GM19043 (cell line): ENCODE results near the gene DAND5.

Experiments used
- ATAC-seq: cut with Tn5 transposase; IDR thresholded peaks from one replicate; pipeline ENCODE4 v1.9.1; 2021; ENCODE audit warnings: low read depth; ENCODE audit not compliant: unreplicated experiment

DAND5 gene, protein sequence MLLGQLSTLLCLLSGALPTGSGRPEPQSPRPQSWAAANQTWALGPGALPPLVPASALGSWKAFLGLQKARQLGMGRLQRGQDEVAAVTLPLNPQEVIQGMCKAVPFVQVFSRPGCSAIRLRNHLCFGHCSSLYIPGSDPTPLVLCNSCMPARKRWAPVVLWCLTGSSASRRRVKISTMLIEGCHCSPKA

DNA sequence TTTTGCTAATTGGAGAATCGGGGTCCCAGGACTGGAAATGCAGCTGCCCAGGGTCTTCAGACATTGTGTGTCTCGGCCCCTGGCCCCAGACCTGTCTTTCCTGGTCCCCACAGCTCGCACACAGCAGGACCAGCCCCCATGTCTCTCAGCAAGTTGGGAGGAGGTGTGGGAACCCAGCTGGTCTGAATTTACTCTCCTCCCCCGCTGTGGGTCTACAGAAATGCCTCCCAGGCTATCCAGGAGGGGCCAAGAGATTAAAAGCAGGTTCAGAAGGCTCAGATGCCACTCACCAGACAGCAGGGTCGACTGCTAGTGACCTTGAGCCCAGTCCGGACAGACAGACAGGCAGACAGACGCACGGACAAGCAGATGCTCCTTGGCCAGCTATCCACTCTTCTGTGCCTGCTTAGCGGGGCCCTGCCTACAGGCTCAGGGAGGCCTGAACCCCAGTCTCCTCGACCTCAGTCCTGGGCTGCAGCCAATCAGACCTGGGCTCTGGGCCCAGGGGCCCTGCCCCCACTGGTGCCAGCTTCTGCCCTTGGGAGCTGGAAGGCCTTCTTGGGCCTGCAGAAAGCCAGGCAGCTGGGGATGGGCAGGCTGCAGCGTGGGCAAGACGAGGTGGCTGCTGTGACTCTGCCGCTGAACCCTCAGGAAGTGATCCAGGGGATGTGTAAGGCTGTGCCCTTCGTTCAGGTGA is at the start of gene DAND5:
Gene DAND5, plus strand, starts transcription at position 285 of the 697 bp plus-strand sequence. Its CDS starts 85 bp downstream, at position 370.
- no peak for ATAC-seq

DNA sequence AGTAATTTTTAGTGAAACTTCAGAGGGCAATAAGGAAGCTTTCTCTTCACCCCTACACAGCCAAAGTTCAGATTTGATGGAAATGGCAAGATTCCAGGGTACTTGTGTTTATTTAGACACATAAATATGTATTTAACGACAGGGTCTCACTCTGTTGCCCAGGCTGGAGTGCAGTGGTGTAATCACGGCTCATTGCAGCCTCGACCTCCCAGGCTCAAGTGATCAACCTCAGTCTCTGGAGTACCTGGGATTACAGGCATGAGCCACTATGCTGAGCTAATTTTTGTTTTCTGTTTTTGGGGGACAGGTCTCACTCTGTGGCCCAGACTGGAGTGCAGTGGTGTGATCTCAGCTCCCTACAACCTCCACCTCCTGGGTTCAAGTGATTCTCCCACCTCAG is 48.3 kb upstream of the DAND5 start:
- no peak for ATAC-seq

DNA sequence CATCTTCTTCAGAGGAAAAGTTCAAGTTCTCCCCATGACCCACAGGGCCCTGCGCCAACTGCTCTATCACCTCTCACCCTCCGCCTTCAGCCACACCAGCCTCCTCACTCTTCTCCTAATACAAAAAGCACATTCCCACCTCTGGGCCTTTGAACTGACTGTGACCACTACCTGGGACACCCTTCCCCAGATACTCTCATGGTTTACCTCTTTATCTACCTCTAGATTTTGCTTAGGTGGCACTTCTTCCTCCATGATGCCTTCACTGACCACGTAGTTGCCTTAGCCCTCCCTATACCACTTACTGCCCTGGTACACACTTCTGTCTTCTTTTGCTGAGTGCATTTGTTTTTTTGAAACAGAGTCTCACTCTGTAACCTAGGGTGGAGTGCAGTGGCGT is 46.4 kb upstream of the DAND5 start:
- ATAC-seq = no peak

DNA sequence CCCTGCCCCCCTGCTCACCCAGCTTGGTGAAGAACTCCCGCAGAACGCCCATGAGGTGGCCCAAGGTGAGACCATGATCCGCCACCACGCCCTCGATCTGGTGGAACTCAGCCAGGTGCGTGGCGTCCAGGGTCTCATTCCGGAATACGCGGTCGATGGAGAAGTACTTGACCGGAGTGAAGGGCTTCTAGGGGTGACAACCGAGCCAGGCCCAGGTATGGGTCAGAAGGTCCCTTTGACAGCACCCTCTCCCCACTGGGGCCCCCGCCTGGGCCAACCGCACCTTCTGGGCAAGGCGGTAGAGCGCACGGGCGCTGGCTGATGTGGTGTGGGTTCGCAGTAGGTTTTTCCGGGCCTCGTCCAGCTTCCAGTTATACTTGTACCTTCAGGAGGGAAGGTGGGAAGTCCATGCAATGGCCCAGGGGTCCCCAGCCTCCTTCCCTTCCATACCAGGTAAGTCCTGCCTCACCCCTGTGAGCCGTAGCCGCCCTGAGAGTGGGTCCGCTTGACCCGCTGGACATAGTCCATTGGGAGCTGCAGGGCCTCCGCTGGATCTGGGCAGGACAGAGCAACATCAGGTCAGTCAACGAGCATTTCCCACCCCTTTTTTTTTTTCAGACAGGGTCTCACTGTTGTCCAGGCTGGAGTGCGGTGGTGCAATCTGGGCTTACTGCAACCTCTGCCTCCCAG is 44.6 kb upstream of the DAND5 start:
- ATAC-seq = no peak

DNA sequence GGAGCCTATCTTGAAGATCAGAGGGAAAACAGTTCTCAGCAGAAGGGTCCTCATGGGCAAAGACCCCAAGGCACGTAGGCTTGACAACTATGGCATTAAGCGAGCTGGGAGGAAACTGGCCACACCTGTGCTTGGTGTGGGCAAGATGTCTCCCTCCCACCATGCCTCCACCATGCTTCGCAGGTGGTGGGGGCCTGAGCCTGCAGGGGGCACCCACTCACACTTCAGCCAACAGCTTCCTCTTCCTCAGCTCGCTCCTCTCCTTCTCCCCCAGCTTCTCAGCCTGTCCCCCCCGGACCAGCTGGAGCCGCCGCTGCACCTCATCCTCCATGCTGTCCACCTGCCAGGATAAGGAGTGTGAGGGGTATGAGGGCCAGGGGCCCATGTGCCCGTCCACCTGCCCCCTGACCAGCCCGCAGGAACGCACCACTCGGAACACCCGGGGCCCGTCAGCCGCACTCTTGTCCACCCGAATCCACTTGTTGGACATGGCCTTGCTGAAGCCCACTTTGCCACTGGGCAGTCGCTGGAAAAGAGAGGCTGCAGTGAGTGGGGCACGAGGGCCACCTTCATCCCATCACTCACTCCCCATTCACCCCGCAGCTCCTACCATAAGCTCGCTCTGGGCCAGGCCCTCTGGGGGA is 39.3 kb upstream of the DAND5 start:
- no peak for ATAC-seq

DNA sequence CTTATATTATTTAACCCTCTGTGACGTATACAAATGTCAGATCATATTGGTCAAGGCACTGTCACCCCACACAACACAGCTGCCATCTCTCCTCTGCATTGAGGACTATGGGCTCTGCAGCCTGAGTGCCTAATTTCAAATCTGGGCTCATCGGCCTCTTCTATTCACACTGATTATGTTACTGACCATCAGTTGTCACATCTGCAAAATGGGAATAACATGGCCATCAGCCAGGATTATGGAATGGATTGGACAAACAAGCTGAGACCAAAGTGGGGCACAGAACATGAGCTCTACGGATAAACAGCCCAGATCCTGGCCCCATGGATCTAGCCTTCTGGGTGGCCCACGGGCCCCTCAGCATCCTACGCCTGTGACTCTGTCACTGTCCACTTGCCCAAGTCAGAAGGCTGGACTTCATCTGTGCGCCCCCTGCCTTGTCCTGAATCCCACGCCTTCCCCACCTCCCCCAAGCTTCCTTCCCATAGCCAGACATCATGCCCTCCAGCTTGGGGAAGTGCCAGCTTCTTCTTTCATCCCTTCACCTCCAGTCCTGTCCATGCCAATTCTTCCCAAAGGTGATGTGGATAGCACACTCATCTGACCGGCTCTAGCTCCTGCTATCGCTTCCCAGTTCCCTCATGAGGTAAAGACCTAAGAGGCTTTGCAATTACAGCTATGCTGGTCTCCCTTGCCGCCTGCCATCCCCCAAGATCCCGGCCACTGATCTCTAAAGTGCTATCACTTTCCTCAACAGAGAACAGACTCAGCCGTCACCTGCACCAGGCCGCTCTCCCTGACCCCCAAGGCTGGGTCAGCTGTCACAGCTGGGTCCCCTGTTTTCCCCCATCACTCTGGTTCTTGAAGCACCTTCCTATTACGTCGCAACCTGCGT is 36.7 kb upstream of the DAND5 start:
- no peak for ATAC-seq

DNA sequence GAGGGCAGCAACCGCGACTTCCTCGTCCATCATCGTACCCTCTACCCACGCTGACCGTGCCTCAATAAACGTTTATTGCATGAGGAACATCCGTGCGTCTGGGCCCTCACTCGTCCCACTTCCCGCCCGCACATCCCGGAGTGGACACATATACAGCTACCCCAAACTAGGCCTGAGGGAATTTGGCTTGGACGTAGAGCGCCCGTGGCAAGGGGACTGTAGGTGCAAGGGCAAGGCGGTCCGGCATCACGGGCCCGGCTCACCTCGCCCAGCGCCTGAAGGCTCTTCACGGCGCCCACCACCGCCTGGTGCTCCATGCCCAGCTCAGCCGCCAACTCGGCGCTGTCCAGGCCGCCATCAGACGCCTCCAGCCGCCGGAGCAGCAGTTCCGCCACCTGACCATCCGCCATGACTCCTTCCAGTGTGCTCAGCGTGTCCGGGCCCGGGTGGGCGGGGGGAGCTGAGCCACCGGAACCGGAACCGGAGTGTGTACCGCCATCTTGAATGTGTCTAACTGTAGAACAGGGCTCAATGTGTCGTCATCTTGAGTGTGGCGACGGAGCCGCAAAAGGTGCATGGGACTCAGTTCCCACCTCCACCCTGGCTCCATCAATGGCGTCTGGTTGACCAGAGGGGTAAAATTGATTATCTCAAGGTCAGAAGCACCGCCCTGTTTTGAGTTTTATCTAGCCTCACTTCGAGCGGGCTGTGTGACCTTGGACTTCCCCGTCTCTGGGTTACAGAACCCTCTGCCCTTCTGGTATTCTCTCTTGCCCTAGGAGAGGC is 35.9 kb upstream of the DAND5 start, which contains the start of gene FARSA:
Gene FARSA, minus strand, starts transcription at position 425 of the 786 bp plus-strand sequence. Its CDS starts 15 bp downstream, at position 410.
- ATAC-seq = no peak

DNA sequence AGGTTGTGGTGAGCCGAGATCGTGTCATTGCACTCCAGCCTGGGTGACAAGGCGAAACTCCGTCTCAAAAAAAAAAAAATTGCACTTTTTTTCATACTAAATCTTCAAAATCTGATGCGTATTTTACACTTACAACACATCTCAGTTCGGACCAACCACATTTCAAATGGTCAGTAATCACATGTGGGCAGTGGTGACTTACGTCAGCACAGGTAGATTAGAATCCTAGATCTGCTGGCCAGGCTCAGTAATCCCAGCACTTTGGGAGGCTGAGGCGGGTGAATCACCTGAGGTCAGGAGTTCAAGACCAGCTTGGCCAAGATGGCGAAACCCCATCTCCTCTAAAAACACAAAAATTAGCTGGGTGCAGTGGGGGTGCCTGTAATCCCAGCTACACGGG is 34.3 kb upstream of the DAND5 start:
- ATAC-seq = no peak

DNA sequence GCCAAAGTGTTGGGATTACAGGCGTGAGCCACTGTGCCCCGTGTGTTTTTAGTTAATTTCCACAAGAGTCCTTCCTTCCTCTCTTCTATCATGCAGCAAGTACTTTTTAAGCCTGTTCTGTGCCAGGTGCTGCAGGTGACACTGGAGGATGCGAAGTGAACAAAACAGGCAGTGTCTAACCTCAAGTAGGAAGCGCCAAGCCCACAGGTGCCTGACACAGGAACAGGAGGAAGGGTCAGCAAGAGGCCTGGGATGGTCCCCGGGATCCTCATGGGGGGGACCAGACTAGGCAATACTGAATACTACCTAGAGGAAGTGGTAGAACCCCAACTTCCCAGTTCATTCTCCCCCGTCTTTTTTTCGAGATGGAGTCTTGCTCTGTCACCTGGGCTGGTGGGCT is 32.8 kb upstream of the DAND5 start:
- ATAC-seq = no peak

DNA sequence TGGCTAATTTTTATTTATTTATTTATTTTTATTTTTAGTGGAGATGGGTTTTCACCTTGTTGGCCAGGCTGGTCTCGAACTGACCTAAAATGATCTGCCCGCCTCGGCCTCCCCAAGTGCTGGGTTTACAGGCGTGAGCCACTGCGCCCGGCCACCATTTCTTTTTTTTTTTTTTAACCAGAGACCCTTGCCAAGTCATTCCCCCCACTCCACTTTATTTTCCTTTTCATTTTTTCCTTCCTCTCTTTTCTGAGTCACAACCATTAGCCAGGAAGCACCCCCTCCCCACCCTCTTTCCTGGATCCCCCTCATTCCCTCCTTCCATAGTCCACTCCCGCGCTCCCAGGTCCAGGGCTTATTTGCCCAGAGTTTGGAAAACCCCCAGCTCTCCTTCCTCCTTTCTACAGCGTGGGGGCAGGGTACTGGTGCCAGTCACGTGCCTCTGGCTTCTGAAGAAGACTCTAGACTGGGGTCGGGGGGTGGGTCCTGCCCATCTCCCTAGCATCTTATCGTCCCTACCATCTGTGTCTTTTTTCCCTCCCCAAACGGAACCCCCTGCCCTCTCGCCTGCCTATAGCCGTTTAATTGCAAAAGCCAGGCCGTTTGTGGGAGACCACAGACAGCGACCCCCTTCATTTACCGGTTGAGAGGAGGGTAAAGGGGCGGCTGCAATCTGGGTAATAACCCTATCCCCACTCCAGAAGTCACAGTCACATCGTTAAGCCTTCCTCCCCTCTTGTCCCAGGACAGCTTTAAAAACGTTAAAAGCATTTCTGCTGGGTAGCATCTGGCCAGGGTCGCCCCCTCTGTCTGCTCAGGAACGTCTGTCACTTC is 32.1 kb upstream of the DAND5 start:
- no peak for ATAC-seq

DNA sequence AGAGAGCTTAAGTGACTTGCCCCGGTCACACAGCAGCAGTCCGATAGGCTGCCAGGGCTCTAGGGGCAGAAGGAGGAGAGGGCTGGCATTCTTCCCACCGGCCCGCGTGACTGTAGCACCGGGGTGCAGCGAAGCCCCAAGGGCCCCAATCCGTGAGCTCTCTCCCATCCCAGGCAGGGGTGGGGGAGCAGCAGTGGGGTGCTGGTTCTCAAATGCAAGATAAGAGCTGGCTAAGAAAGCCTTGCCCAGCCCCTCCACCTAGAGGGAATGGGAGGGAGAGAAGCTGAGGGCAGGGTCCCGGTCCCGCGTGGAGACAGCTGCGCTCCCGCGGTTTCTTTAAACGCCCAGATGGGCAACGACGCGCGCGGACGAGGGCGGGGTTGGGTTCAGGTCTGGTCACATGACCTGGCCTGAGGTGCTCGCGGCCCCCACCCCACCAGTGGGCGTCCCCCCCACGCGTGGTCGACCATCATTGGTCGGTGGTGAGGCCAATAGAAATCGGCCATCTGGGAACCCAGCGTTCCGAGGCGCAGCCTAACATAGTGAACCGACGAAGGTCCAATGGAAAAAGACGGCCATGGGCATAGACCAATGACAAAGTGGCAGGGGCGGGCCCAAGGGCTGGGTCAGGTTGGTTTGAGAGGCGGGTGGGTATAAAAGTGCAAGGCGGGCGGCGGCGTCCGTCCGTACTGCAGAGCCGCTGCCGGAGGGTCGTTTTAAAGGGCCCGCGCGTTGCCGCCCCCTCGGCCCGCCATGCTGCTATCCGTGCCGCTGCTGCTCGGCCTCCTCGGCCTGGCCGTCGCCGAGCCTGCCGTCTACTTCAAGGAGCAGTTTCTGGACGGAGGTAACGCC is 31.2 kb upstream of the DAND5 start, which contains the start of gene CALR:
Gene CALR, plus strand, starts transcription at position 683 of the 852 bp plus-strand sequence. Its CDS starts 71 bp downstream, at position 754.
- ATAC-seq = peak; percentile 83

DNA sequence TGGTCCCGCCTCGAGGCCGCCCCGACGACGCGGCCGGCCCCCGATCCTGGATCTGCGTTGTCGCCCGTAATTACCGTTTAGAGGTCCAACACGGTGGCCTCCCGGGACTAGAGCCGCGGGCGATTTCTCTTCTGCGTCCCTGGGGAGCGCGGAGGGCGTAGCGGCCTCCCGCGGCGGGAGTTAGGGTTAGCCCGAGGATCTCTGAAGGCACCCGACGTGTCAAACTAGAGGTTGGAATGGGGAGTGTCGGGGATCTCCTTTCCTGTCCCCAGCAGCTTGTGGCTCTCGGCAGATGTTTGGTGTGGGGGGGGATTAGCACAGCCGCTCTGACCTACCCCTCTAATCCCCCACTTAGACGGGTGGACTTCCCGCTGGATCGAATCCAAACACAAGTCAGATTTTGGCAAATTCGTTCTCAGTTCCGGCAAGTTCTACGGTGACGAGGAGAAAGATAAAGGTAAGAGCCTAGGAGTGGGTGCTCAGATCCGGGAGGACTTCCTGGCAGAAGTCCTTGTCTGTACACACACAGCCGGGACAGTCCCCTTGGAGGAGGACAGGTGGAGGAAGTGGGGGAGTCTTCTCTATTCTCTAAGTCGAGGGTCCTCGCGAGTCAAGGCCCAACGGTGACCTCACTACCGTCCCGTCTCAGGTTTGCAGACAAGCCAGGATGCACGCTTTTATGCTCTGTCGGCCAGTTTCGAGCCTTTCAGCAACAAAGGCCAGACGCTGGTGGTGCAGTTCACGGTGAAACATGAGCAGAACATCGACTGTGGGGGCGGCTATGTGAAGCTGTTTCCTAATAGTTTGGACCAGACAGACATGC is 30.4 kb upstream of the DAND5 start:
- ATAC-seq = no peak

DNA sequence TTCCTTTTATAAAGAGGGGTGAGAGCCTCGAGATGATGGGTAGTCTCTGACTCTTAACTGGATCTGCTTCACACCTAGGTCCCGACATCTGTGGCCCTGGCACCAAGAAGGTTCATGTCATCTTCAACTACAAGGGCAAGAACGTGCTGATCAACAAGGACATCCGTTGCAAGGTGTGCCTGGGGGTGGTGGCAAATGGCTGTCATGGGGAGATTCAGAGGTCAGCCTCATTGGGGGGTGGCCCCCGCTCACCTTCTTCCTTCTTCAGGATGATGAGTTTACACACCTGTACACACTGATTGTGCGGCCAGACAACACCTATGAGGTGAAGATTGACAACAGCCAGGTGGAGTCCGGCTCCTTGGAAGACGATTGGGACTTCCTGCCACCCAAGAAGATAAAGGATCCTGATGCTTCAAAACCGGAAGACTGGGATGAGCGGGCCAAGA is 29.4 kb upstream of the DAND5 start:
- ATAC-seq = no peak

DNA sequence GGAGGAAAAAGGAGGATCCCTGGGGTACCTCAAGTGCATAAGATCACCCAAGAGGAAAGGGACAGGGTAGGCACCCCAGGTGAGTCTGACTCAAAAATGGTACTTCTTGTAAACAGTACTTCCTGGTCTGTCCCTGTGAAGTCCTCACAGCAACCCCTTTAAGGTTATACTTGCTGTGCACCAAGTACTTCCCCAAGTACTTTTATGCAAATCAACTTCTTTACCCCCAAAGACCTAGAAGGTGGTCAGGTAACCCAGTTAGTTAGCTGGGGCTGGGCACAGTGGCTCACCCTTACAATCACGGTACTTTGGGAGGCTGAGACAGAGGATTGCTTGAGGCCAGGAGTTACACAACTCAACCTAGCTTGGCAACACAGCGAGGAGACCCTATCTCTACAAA is 28.5 kb upstream of the DAND5 start:
- ATAC-seq = no peak

DNA sequence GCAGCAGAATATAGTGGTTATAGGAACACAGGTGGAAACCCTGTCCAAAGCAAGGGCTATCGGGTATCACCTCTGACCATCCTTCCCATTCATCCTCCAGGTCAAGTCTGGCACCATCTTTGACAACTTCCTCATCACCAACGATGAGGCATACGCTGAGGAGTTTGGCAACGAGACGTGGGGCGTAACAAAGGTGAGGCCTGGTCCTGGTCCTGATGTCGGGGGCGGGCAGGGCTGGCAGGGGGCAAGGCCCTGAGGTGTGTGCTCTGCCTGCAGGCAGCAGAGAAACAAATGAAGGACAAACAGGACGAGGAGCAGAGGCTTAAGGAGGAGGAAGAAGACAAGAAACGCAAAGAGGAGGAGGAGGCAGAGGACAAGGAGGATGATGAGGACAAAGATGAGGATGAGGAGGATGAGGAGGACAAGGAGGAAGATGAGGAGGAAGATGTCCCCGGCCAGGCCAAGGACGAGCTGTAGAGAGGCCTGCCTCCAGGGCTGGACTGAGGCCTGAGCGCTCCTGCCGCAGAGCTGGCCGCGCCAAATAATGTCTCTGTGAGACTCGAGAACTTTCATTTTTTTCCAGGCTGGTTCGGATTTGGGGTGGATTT is 25.8 kb upstream of the DAND5 start:
- no peak for ATAC-seq

DNA sequence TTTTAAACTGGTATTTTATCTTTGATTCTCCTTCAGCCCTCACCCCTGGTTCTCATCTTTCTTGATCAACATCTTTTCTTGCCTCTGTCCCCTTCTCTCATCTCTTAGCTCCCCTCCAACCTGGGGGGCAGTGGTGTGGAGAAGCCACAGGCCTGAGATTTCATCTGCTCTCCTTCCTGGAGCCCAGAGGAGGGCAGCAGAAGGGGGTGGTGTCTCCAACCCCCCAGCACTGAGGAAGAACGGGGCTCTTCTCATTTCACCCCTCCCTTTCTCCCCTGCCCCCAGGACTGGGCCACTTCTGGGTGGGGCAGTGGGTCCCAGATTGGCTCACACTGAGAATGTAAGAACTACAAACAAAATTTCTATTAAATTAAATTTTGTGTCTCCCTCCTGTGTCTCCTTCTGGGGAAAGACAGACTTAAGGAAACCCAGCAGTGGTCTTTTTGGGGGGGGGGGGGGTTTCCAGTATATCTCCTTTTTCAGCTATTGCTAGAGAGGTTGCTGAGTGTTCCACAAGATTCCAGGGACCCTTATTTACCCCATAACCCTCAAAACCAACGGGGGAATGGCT is 25.2 kb upstream of the DAND5 start:
- no peak for ATAC-seq
